DMS53 (cell line): ENCODE results near the gene ZER1.
"Not testable (repeated sequence)": the region's sequence is repeated elsewhere in the genome, so short reads cannot be mapped to it uniquely, and the experiment has no call there.

ENCODE experiments used
- DNase-seq: peaks from one replicate; lab custom pipeline; 2025; lab: John Stamatoyannopoulos, UW

The ZER1 gene

GRCh38 chr9:128771745-128772519 is at the start of gene ZER1:
ZER1 (minus strand) TSS chr9:128771927; CDS start chr9:128755565, 16,362 bp downstream.
- peak; percentile 97 for DNase-seq

GRCh38 chr9:128820665-128821583 is 49.2 kb upstream of the ZER1 start:
- DNase-seq, result no peak

- peak; percentile 86 for DNase-seq
Measured at GRCh38 chr9:128819716-128820664, 48.3 kb upstream of the ZER1 start.

GRCh38 chr9:128818839-128819715 is 47.4 kb upstream of the ZER1 start:
- peak; percentile 81 for DNase-seq

GRCh38 chr9:128818099-128818838 is 46.5 kb upstream of the ZER1 start, which contains the start of gene ENDOG:
ENDOG (plus strand) TSS chr9:128818500; CDS start chr9:128818685, 185 bp downstream.
- DNase-seq, result peak; percentile 99

- DNase-seq, result no peak
Measured at GRCh38 chr9:128810873-128811272, 39.1 kb upstream of the ZER1 start.

- DNase-seq, result no peak
Measured at GRCh38 chr9:128809831-128810230, 38.1 kb upstream of the ZER1 start.

- no peak for DNase-seq
Measured at GRCh38 chr9:128809036-128809599, 37.4 kb upstream of the ZER1 start.

- DNase-seq, result no peak
Measured at GRCh38 chr9:128808543-128808942, 36.8 kb upstream of the ZER1 start.

- no peak for DNase-seq
Measured at GRCh38 chr9:128807827-128808226, 36.1 kb upstream of the ZER1 start.

GRCh38 chr9:128805661-128806060 is 33.9 kb upstream of the ZER1 start:
- DNase-seq, result no peak

- DNase-seq, result no peak
Measured at GRCh38 chr9:128802482-128802881, 30.8 kb upstream of the ZER1 start.

GRCh38 chr9:128800061-128800460 is 28.3 kb upstream of the ZER1 start:
- DNase-seq, result no peak

- no peak for DNase-seq
Measured at GRCh38 chr9:128798896-128799295, 27.2 kb upstream of the ZER1 start.

- DNase-seq, result not testable (repeated sequence)
Measured at GRCh38 chr9:128794961-128795360, 23.2 kb upstream of the ZER1 start.

GRCh38 chr9:128792978-128793686 is 21.4 kb upstream of the ZER1 start:
- DNase-seq, result no peak

GRCh38 chr9:128792134-128792533 is 20.4 kb upstream of the ZER1 start:
- DNase-seq, result no peak

GRCh38 chr9:128790536-128790935 is 18.8 kb upstream of the ZER1 start:
- DNase-seq, result no peak

GRCh38 chr9:128788445-128788844 is 16.7 kb upstream of the ZER1 start:
- DNase-seq, result no peak
